Fibroblast of villous mesenchyme (primary cell): ENCODE measurements around the gene EPHA2. TPM values are rescaled to one million over a fixed set of nuclear protein-coding genes. Genes with fewer than 3 reads are reported as not detected.
A peak's percentile ranks its signal among the peaks of the same experiment; 100 is the strongest.

Source experiments
- DNase-seq: peaks from one replicate; pipeline ENCODE4 v3.0.0-alpha.2; 2010; ENCODE audit warnings: low read depth
- H3K4me3 ChIP-seq: 2 replicates; pipeline ENCODE4 v1.5.1; 2011; ENCODE audit warnings: low read depth, mild to moderate bottlenecking, low read length
- total RNA-seq: library from RNA; depleted of rRNA; stranded (reverse); fragments of >200 nt; gene quantifications from 2 replicates; pipeline ENCODE4 v1.2.3, GENCODE V29; 2012
- TF ChIP-seq, protein P1 (sequence below): IDR thresholded peaks from 2 replicates; pipeline ENCODE4 v1.5.1; 2012; ENCODE audit warnings: low read depth, mild to moderate bottlenecking, low read length; ENCODE audit not compliant: insufficient read depth

The EPHA2 gene
- total RNA-seq, 1 donor: 104 TPM

DNA sequence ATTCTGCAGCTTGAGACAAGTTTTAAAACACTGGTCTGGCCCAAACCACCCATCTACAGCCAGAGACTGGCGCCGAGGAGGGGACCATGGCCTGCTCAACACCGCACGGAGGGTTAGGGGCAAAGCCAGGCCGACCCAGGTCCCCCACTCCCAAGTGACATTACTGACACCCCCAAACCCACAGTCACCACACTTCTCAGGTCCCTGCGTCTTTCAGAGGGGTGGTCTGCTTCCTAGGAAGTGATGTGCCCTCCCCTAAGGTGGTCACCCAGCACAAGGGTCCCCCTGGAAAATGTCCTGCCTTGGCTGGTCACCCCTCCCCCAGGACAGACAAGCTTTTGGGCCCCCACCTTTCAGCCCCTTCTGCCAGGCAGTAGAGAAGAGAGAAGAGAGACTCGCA, 20.8 kb upstream of the EPHA2 start:
- DNase-seq: no peak
- TF ChIP-seq, protein P1, sequence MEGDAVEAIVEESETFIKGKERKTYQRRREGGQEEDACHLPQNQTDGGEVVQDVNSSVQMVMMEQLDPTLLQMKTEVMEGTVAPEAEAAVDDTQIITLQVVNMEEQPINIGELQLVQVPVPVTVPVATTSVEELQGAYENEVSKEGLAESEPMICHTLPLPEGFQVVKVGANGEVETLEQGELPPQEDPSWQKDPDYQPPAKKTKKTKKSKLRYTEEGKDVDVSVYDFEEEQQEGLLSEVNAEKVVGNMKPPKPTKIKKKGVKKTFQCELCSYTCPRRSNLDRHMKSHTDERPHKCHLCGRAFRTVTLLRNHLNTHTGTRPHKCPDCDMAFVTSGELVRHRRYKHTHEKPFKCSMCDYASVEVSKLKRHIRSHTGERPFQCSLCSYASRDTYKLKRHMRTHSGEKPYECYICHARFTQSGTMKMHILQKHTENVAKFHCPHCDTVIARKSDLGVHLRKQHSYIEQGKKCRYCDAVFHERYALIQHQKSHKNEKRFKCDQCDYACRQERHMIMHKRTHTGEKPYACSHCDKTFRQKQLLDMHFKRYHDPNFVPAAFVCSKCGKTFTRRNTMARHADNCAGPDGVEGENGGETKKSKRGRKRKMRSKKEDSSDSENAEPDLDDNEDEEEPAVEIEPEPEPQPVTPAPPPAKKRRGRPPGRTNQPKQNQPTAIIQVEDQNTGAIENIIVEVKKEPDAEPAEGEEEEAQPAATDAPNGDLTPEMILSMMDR: no peak
- no peak overlapping the region for H3K4me3 ChIP-seq

DNA sequence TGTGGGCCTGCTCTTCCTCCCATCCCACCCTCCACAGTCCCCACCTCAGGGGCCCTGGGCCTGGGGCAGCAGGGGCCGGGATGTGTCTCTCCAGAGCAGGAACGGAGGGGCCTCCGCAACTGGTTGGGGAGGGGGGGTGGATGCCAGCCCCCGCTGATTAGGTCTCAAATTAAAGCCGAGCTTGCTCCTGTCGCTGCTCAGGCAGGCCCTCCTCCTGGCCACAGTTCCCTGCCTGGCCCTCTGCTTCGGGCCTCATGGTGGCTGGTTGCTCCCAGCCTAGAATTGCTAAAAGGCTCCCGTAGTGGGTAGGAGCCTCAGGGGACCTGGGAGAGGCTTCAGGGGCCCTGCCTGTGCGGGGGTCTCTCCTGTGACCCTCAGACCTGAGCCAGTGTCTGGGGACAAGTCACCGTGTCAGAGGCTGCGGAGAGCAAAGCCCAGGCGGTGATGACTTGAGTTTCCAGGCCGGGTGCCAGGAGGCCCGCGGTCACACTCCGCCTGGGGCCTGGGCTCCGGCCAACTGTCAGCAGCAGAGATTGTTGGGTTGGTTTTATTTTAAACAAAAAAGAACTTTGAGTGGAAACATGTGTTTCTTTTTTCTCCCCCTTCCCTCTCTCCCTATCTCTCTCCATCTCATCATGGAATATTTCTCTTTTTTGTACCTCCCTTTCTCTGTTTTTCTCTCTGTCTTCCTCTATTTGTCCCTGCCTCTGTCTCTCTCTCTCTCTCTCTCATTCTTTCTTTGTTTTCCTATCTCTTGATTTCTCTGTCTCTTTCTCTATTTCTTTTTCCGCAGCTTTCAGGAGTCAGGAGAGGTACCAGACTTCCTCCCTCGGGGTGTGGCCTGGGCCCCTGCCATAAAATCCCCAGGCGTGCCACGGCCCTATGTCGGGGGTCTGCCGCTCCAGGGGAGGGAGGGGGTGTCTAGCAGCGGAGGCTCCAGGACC, 20.0 kb upstream of the EPHA2 start:
- TF ChIP-seq, protein P1: no peak
- H3K4me3 ChIP-seq: no peak overlapping the region
- peak; percentile 95 for DNase-seq

DNA sequence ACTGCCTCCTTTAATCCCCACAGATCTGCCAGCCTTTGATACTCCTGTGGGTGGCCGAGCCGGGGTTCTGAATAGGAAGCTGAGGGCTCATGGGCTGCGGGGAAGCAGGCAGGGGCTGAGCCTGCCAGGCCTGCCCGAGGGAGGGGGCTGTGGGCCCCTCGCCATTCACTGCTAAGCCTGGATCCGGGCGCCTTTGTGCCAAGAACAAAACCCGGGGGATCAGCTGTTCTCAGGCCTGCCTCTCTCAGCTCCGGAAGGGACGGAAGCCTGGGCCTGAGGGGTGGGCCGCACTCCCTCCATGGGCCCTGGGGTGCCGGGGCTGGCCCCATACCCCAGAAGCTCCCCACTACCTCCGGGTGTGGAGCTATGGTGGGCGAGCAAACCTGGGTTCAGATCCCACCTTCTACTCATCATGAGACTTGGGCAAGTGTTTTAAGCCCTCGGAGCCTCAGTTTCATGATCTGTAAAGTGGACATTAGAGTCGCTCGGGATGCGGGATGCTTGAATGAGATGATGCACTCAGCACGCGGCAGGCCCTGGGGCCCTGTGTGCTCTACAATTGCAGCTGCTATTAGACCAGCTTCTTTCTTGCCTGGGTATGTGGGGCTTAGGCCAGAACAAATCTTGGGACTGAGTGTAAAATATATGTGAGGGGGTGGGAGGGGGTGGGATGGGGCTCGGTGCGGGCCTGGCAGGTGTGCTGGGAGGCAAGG, 19.2 kb upstream of the EPHA2 start:
- no peak overlapping the region for H3K4me3 ChIP-seq
- DNase-seq: no peak
- TF ChIP-seq, protein P1: no peak

DNA sequence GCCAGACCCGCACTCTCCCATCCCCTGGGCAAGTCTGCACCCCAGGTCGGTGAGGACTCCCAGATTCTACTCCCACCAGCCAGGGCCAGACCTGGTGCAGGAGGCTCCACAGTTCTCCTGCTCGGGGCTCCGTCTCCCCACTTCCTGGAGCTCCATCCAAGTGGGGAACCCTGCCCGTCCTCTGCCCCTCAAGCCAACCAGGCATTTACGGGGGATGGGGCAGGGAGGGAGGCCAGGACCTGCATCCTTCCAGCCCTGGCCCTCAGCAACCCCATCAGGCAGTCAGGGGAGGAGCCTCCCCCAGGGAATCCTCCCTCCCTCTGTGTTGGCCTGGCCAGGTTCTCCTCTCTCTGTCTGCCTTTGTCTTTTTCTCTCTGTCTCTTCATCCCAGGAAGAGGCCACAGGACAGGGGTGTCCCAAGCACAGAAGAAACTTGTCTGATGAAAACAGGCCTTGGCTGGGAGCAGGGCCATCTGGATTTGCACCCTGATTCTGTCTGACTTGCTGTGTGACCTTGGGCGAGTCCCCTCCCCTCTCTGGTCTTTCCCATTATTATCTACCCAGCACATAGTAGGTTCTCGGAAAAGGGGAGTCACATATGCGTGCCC, 18.5 kb upstream of the EPHA2 start:
- no peak overlapping the region for H3K4me3 ChIP-seq
- TF ChIP-seq, protein P1: no peak
- DNase-seq: no peak

DNA sequence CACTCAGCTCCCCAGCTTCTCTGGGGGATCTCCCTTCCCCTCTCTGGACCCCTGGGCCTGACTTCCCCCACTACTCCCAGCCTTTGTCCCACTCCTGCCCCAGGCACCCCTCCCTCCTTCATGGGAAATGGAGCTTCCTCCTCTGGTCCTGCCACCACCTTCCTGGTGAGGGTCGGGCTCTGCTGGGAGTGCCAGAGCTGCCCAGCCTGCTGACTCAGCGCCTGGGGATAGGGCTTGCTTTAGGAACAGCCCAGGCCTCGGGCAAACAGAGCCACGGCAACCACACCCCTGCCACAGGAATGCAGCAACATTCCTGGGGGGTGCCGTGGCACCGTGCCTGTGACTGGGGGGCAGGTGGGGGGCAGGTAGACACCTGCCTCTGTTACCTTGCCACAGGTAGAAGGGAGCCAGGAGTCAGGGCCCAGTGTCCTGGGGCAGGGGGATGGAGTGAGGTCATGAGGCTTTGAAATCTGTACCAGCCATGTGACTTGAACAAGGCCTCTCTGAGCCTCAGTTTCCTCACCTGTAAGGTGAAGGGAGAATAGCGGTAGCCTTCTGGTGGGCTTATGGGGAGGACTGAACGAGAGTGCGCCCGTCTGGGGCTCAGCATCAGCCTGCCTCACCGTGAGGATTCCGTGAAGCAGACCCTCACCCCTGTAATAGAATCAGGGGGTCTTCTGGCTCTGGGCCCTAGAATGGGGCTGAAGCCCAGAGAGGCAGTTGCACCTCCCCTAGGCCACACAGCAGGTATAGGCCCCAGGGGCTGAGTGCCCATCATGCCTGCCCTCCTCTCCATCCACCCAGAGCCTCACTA, 17.8 kb upstream of the EPHA2 start:
- H3K4me3 ChIP-seq: no peak overlapping the region
- DNase-seq: peak; percentile 81
- TF ChIP-seq, protein P1: no peak

DNA sequence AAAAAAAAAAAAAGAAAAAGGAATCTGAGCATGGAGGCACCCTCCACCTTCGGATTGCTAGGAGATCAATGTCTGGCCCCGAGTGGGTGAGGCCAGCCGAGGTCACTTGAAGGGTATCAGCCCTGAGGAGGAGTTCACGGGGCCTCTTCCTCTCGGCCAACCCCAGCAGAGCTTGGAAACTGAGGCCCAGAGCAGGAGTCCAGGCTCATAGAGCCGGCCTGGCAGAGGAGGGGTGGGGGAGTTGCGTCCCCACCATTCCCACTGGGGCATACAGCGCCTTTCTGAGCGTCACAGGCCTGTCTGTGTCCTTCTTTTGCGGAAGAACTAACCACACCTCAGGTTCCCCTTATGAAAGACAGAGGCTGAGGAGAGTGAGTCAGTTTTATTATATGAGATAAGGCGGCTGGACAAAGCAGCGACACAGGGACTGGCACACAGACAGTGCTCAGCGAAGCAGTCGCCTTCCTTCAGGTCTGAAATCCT, 17.1 kb upstream of the EPHA2 start:
- peak; percentile 87 for DNase-seq
- TF ChIP-seq, protein P1: no peak

More for the DNA sequence above, 17.1 kb upstream of the EPHA2 start:
- H3K4me3 ChIP-seq: no peak overlapping the region
